Ovary (tissue), 9 donors: ENCODE data around the gene EHBP1. TPM values are rescaled to one million over a fixed set of nuclear protein-coding genes. Genes with fewer than 3 reads are reported as not detected.
"Not testable (repeated sequence)": the region's sequence is repeated elsewhere in the genome, so short reads cannot be mapped to it uniquely, and the experiment has no call there.

Experiments
- DNase-seq, 5 donors: peaks; one replicate each; pipeline ENCODE4 v3.0.0-alpha.2; 2019 to 2020
- H3K27ac ChIP-seq, 2 donors: fragments of 200-600 bp; one replicate each; pipeline versions ENCODE4 v1.5.1 to v1.8.0; 2019 to 2022
- H3K27me3 ChIP-seq: fragments of 200-600 bp; one replicate; pipeline ENCODE4 v1.8.0; 2022
- H3K36me3 ChIP-seq: fragments of 200-600 bp; sonication (generic); one replicate; pipeline ENCODE4 v1.5.1; 2019
- H3K4me1 ChIP-seq: one replicate; pipeline ENCODE4 v1.8.1; 2013; ENCODE audit warnings: mild to moderate bottlenecking, moderate library complexity; ENCODE audit not compliant: insufficient read depth
- H3K4me3 ChIP-seq: fragments of 200-600 bp; sonication (generic); one replicate; pipeline ENCODE4 v1.5.1; 2017
- H3K9me3 ChIP-seq, 2 donors: fragments of 200-600 bp in 1 of 2; sonication (generic) in 1 of 2; one replicate each; pipeline versions ENCODE4 v1.5.1 to v1.8.1; 2013 to 2019; ENCODE audit warnings: mild to moderate bottlenecking in 1 of 2, moderate library complexity in 1 of 2
- EP300 ChIP-seq: sonication (generic); formaldehyde crosslinking; IDR thresholded peaks from one replicate; pipeline ENCODE4 v1.6.1; 2017; ENCODE audit warnings: antibody characterized with exemption
- POLR2A ChIP-seq: fragments of 450-650 bp; IDR thresholded peaks from one replicate; pipeline ENCODE4 v1.6.1; 2017; ENCODE audit warnings: antibody characterized with exemption, mild to moderate bottlenecking, moderate library complexity
- WGBS, 3 donors: extraction: QIAGEN DNeasy Blood & Tissue Kit in 1 of 3; methylation state at CpG; one replicate each; pipeline versions ENCODE4 v1.1.5 to v1.1.7; 2013 to 2017; 5-methylcytosine and 5-hydroxymethylcytosine counted together
- intact Hi-C, 4 donors: fragments of 100-400 bp; cut with DNase I; formaldehyde crosslinking; loops; one replicate each; pipeline versions ENCODE4 v1.11.0 to v1.15.1; 2022 to 2023
- polyA plus RNA-seq, 2 donors: library from polyadenylated mRNA; stranded (reverse); fragments of 200-250 nt in 1 of 2; fragments of 350-450 nt in 1 of 2; fragmentation: Illumina TruSeq in 1 of 2; extraction: RNeasy Lipid Tissue Mini Kit (QIAGEN cat#74804) in 1 of 2; gene quantifications; one replicate each; pipeline ENCODE4 v1.2.3, GENCODE V29; 2013 to 2014
- total RNA-seq, 7 donors: library from RNA; depleted of rRNA in 2 of 7; stranded (reverse); fragments of >200 nt in 2 of 7; fragmentation: NEBNext Ultra II Directional in 3 of 7; extraction: Animal tissue kit (Norgen Biotek cat#: 25700) in 3 of 7; gene quantifications; one replicate each; pipeline versions ENCODE4 v1.1.0 to v1.2.4, GENCODE V29; 2016 to 2023
- TF ChIP-seq, protein P1 (sequence below), 3 donors: fragments of 450-650 bp in 2 of 3; fragments of 200-600 bp in 1 of 3; IDR thresholded peaks; one replicate each; pipeline versions ENCODE4 v1.5.1 to v1.8.0; 2016 to 2022; ENCODE audit warnings: antibody characterized with exemption in 3 of 3, mild to moderate bottlenecking in 1 of 3
- donor health status: DM: no; HTN: no; CAD: no; lungs with moderate emphysema.
- donor health status: DM: no; HTN: no; CAD: no.
- donor health status: Bipolar disorder and iron deficiency.
- donor health status: DM: yes; HTN: yes; CAD: no.
- donor health status: DM: no; HTN: no; CAD: no.
- donor health status: DM: yes; HTN: yes; CAD: no.

The EHBP1 gene
- total and polyA plus RNA-seq, 9 donors: 56.3 to 185 (median 117) TPM

DNA sequence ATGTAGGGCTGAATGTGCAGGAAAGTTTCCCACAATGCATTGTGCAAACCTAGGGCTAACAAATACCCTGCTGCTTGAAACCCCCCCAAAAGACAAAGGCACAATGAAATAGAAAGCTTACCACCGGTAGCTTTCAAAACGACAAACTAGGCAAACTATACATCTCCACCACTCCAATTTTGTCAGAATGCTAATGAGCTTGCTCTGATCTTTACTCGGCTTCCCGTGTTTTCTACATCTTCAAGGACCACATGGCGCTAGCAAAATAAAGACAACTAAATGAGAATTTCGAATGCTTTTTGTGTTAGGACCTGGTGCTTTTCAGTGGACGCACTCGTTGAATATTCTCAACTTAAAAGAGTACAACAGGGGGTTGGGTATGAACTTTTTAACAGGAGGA, 307.9 kb downstream of the EHBP1 start:
- no peak for TF ChIP-seq EP300
- TF ChIP-seq POLR2A: no peak
- TF ChIP-seq, protein P1, sequence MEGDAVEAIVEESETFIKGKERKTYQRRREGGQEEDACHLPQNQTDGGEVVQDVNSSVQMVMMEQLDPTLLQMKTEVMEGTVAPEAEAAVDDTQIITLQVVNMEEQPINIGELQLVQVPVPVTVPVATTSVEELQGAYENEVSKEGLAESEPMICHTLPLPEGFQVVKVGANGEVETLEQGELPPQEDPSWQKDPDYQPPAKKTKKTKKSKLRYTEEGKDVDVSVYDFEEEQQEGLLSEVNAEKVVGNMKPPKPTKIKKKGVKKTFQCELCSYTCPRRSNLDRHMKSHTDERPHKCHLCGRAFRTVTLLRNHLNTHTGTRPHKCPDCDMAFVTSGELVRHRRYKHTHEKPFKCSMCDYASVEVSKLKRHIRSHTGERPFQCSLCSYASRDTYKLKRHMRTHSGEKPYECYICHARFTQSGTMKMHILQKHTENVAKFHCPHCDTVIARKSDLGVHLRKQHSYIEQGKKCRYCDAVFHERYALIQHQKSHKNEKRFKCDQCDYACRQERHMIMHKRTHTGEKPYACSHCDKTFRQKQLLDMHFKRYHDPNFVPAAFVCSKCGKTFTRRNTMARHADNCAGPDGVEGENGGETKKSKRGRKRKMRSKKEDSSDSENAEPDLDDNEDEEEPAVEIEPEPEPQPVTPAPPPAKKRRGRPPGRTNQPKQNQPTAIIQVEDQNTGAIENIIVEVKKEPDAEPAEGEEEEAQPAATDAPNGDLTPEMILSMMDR (IDR thresholded peaks at IDR 0.05): no peak
- H3K4me3 ChIP-seq: no peak overlapping the region
- no peaks in the 10 kb centered on the region for H3K4me1 ChIP-seq
- no peaks in the 10 kb centered on the region for H3K27me3 ChIP-seq
- DNase-seq: no peak
- H3K27ac ChIP-seq: no peak overlapping the region
- intact Hi-C loops: no loop called here
- H3K36me3 ChIP-seq: no peaks in the 10 kb centered on the region
- no peaks in the 10 kb centered on the region for H3K9me3 ChIP-seq
- 88 to 92% (median 91%) methylated on average over 8 of the region's 8 CpGs for WGBS, 3 donors

DNA sequence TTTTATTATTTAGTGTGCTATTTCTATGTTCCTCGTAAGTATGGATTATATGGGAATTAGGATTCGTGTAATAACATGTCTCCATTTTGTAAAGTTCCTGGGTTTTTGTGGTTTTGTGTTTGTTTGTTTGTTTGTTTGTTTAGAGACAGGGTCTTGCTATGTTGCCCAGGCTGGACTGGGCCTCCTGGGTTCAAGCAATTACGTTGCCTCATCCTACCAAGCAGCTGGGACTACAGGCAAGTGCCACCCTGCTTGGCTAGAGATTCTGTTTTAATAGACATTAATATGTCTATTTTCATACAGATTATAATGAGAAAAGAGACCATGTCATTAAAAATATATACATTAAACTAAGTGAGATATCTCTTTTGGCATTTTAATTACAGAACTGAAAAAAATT, 309.9 kb downstream of the EHBP1 start:
- Histone ChIP-seq H3K4me3 (no peak overlapping the region), H3K36me3 (no peaks in the 10 kb centered on the region), H3K27me3 (no peaks in the 10 kb centered on the region), H3K27ac (no peak overlapping the region), H3K4me1 (no peaks in the 10 kb centered on the region), H3K9me3 (no peaks in the 10 kb centered on the region)
- no peak for DNase-seq
- TF ChIP-seq EP300: no peak
- TF ChIP-seq, protein P1 (IDR thresholded peaks at IDR 0.05): no peak
- TF ChIP-seq POLR2A: no peak
- intact Hi-C loops: no loop called here
- 97 to 98% (median 97%) methylated on average over 3 of the region's 3 CpGs for WGBS, 3 donors

DNA sequence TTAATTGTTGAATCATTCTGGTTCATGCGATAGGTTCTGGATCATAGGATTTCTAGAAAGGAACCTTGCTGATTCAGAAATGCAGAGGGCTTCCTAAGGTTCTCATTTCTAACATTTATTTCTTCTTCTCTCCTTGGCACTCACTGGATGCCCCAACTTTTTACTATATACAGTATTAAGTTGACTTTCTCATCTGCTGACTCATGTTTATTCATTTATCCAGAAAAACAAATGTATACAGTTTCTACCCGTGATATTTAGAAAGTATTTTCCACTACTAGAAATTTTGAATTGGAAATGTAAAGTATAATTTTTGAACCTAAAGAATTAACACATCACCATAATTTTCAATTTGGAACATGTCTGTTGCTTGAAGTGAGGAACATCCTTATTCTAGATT, 312.9 kb downstream of the EHBP1 start:
- Histone ChIP-seq H3K9me3 (no peaks in the 10 kb centered on the region), H3K27ac (no peak overlapping the region), H3K4me3 (no peak overlapping the region), H3K27me3 (no peaks in the 10 kb centered on the region), H3K36me3 (no peaks in the 10 kb centered on the region), H3K4me1 (no peaks in the 10 kb centered on the region)
- TF ChIP-seq EP300 (no peak), POLR2A (no peak)
- TF ChIP-seq, protein P1 (IDR thresholded peaks at IDR 0.05): no peak
- WGBS, 3 donors: 94 to 98% (median 95%) methylated on average over 2 of the region's 2 CpGs
- intact Hi-C loops: no loop called here
- DNase-seq: no peak

DNA sequence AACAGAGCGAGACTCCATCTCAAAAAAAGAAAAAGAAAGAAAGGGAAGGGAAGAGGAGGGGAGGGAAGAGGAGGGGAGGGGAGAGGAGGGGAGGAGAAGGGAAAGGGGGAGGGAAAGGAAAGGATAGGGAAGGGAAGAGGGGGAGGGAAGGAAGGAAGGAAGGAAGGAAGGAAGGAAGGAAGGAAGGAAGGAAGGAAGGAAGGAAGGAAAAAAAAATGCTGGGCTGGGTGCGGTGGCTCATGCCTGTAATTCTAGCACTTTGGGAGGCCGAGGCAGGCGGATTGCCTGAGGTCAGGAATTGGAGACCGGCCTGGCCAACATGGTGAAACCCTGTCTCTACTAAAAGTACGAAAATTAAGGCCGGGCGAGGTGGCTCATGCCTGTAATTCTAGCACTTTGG, 314.2 kb downstream of the EHBP1 start:
- H3K4me3 ChIP-seq, H3K4me1 ChIP-seq, DNase-seq, H3K9me3 ChIP-seq, H3K27me3 ChIP-seq, H3K27ac ChIP-seq, H3K36me3 ChIP-seq, intact Hi-C loops: not testable (repeated sequence)
- WGBS, 3 donors: 93 to 98% (median 95%) methylated on average over 8 of the region's 8 CpGs

DNA sequence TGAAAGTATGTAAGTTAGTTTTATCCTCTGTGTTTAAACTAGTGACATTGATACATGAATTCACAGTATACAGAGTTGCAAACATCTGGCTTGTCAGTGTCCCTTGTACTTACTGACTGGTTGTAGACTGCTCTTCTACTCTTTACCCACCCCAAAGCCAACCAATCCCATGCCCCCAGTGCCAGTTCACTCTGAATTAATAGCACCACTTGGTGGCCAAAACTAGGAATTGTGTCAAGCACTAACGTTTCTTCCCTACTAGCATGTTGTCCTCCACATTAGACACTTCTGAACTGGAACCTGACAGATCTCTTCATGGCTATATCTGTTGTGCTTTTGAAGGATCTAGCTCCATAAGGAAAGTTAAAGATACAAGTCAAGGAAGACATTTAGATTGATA, 317.9 kb downstream of the EHBP1 start:
- no peak overlapping the region for H3K27ac ChIP-seq
- no peaks in the 10 kb centered on the region for H3K9me3 ChIP-seq
- no peak for TF ChIP-seq EP300
- TF ChIP-seq POLR2A: no peak
- TF ChIP-seq, protein P1 (IDR thresholded peaks at IDR 0.05): no peak
- intact Hi-C loops: no loop called here
- no peaks in the 10 kb centered on the region for H3K27me3 ChIP-seq
- WGBS, 3 donors: 0 to 11% (median 0%) methylated on average over 1 of the region's 1 CpG
- no peaks in the 10 kb centered on the region for H3K4me1 ChIP-seq
- H3K36me3 ChIP-seq: no peaks in the 10 kb centered on the region
- DNase-seq: no peak
- no peak overlapping the region for H3K4me3 ChIP-seq
